ENCODE measurements around the gene THBD.

Gene THBD

GRCh38 chr20:22999756-23000155 lies 49.7 kb downstream of the THBD start:
- DNase-seq (ENCODE audit: low spot score): no peak
- in situ Hi-C loops (cut with MboI; ENCODE audit: low pct_unique_long_range_greater_than_20kb, low sequenced_read_pairs, unreplicated experiment): no loop called here
- TF ChIP-seq, protein P1, sequence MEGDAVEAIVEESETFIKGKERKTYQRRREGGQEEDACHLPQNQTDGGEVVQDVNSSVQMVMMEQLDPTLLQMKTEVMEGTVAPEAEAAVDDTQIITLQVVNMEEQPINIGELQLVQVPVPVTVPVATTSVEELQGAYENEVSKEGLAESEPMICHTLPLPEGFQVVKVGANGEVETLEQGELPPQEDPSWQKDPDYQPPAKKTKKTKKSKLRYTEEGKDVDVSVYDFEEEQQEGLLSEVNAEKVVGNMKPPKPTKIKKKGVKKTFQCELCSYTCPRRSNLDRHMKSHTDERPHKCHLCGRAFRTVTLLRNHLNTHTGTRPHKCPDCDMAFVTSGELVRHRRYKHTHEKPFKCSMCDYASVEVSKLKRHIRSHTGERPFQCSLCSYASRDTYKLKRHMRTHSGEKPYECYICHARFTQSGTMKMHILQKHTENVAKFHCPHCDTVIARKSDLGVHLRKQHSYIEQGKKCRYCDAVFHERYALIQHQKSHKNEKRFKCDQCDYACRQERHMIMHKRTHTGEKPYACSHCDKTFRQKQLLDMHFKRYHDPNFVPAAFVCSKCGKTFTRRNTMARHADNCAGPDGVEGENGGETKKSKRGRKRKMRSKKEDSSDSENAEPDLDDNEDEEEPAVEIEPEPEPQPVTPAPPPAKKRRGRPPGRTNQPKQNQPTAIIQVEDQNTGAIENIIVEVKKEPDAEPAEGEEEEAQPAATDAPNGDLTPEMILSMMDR (IDR thresholded peaks at IDR 0.05; ENCODE audit: extremely low read depth, insufficient read depth, missing control alignments): no peak

- TF ChIP-seq, protein P1 (IDR thresholded peaks at IDR 0.05; ENCODE audit: extremely low read depth, insufficient read depth, missing control alignments): no peak
- no peak for DNase-seq (ENCODE audit: low spot score)
- in situ Hi-C loops (cut with MboI; ENCODE audit: low pct_unique_long_range_greater_than_20kb, low sequenced_read_pairs, unreplicated experiment): no loop called here
Observed at GRCh38 chr20:22998476-22998875, 51.0 kb downstream of the THBD start.

DNA sequence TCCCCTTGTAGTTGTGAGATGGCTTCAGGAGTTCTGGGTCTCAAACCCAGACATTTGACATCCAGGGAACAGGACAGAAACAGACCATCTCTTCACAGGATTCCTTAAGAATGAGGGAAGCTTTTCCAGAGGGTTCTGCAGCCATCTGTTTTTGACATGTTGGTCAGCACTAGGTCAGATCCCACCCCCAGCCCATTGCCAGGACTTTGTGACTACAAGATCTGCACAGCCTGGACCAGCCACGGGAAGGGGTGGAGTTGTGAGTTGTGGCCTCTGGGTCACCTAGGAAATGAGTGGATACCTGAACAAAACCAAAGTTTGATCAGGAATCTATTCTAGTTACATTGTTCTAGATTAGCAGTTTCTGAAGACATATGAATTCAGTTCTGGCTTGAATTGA lies 53.5 kb downstream of the THBD start:
- no peak for DNase-seq (ENCODE audit: low spot score)
- in situ Hi-C loops (cut with MboI; ENCODE audit: low pct_unique_long_range_greater_than_20kb, low sequenced_read_pairs, unreplicated experiment): no loop called here
- TF ChIP-seq, protein P1 (IDR thresholded peaks at IDR 0.05; ENCODE audit: extremely low read depth, insufficient read depth, missing control alignments): no peak
